Stimulated activated effector memory CD8-positive, alpha-beta T cell treated with anti-CD3 and anti-CD28 coated beads, Interleukin-12 subunit alpha, Interleukin-12 subunit beta, amount 100 ng/mL, for 72 hours (primary cell): ENCODE results near the gene CX3CL1.
A peak's percentile ranks its signal among the peaks of the same experiment; 100 is the strongest.

Experiments
- ATAC-seq: fragments of 150-1000 bp; cut with Tn5 transposase; 2 replicates; pipeline ENCODE4 v1.10.0; 2021
- DNase-seq, 2 donors: peaks; one replicate each; pipeline ENCODE4 v3.0.0; 2021 to 2022; ENCODE audit warnings: low spot score in 2 of 2
- H3K27ac Mint-ChIP-seq: one replicate; pipeline ENCODE4 v1.8.0; 2022; ENCODE audit warnings: mild to moderate bottlenecking, mixed read lengths
- H3K36me3 Mint-ChIP-seq: one replicate; pipeline ENCODE4 v1.8.0; 2022; ENCODE audit warnings: mild to moderate bottlenecking, mixed read lengths
- H3K4me1 Mint-ChIP-seq: one replicate; pipeline ENCODE4 v1.8.0; 2022; ENCODE audit warnings: mixed read lengths
- H3K4me3 Mint-ChIP-seq: one replicate; pipeline ENCODE4 v1.8.0; 2022; ENCODE audit warnings: mild to moderate bottlenecking, mixed read lengths
- H3K9me3 Mint-ChIP-seq: one replicate; pipeline ENCODE4 v1.8.0; 2022; ENCODE audit warnings: mixed read lengths

Gene CX3CL1

GRCh38 chr16:57422026-57422944, 50.0 kb downstream of the CX3CL1 start:
- peaks cover 17% of the 10 kb centered on the region for H3K4me1 Mint-ChIP-seq
- no peaks in the 10 kb centered on the region for H3K9me3 Mint-ChIP-seq
- DNase-seq (no peak), ATAC-seq (no peak)
- H3K4me3 Mint-ChIP-seq = no peak overlapping the region
- peaks cover 2% of the 10 kb centered on the region for H3K36me3 Mint-ChIP-seq
- peak overlapping the region; percentile 46 for H3K27ac Mint-ChIP-seq

GRCh38 chr16:57423152-57423551, 50.9 kb downstream of the CX3CL1 start:
- Mint-ChIP-seq H3K9me3 (no peaks in the 10 kb centered on the region), H3K4me3 (no peak overlapping the region), H3K27ac (no peak overlapping the region), H3K36me3 (peaks cover 9% of the 10 kb centered on the region), H3K4me1 (peaks cover 10% of the 10 kb centered on the region)
- DNase-seq (no peak), ATAC-seq (no peak)

- Mint-ChIP-seq H3K36me3 (peaks cover 24% of the 10 kb centered on the region), H3K4me1 (no peaks in the 10 kb centered on the region), H3K4me3 (no peak overlapping the region), H3K27ac (no peak overlapping the region), H3K9me3 (no peaks in the 10 kb centered on the region)
- no peak for ATAC-seq
- no peak for DNase-seq
Measured at GRCh38 chr16:57424583-57424982, 52.3 kb downstream of the CX3CL1 start.

- Mint-ChIP-seq H3K27ac (no peak overlapping the region), H3K36me3 (peaks cover 41% of the 10 kb centered on the region), H3K4me1 (no peaks in the 10 kb centered on the region), H3K4me3 (no peak overlapping the region), H3K9me3 (no peaks in the 10 kb centered on the region)
- DNase-seq = no peak
- no peak for ATAC-seq
Measured at GRCh38 chr16:57426356-57426755, 54.1 kb downstream of the CX3CL1 start.

GRCh38 chr16:57427307-57427706, 55.0 kb downstream of the CX3CL1 start:
- Mint-ChIP-seq H3K36me3 (peaks cover 51% of the 10 kb centered on the region), H3K4me3 (no peak overlapping the region), H3K9me3 (no peaks in the 10 kb centered on the region), H3K27ac (peak overlapping the region; percentile 63), H3K4me1 (no peaks in the 10 kb centered on the region)
- no peak for ATAC-seq
- DNase-seq = no peak

- Mint-ChIP-seq H3K9me3 (no peaks in the 10 kb centered on the region), H3K4me3 (no peak overlapping the region), H3K4me1 (no peaks in the 10 kb centered on the region), H3K27ac (peak overlapping the region; percentile 63), H3K36me3 (peaks cover 56% of the 10 kb centered on the region)
- DNase-seq = no peak
- ATAC-seq = no peak
Measured at GRCh38 chr16:57427824-57428223, 55.5 kb downstream of the CX3CL1 start.

- Mint-ChIP-seq H3K4me1 (no peaks in the 10 kb centered on the region), H3K27ac (peak overlapping the region; percentile 12), H3K9me3 (no peaks in the 10 kb centered on the region), H3K4me3 (no peak overlapping the region), H3K36me3 (peaks cover 87% of the 10 kb centered on the region)
- ATAC-seq (no peak), DNase-seq (no peak)
Measured at GRCh38 chr16:57430955-57431354, 58.7 kb downstream of the CX3CL1 start.

GRCh38 chr16:57432505-57432904, 60.2 kb downstream of the CX3CL1 start:
- ATAC-seq (no peak), DNase-seq (no peak)
- no peak overlapping the region for H3K27ac Mint-ChIP-seq
- H3K9me3 Mint-ChIP-seq = no peaks in the 10 kb centered on the region
- H3K4me3 Mint-ChIP-seq = no peak overlapping the region
- H3K4me1 Mint-ChIP-seq = no peaks in the 10 kb centered on the region
- peaks cover 100% of the 10 kb centered on the region for H3K36me3 Mint-ChIP-seq

GRCh38 chr16:57432989-57433388, 60.7 kb downstream of the CX3CL1 start:
- Mint-ChIP-seq H3K9me3 (no peaks in the 10 kb centered on the region), H3K4me1 (no peaks in the 10 kb centered on the region), H3K36me3 (peaks cover 100% of the 10 kb centered on the region), H3K27ac (peak overlapping the region; percentile 20), H3K4me3 (no peak overlapping the region)
- ATAC-seq (no peak), DNase-seq (no peak)

- H3K4me3 Mint-ChIP-seq = no peak overlapping the region
- DNase-seq (no peak), ATAC-seq (no peak)
- H3K9me3 Mint-ChIP-seq = no peaks in the 10 kb centered on the region
- H3K4me1 Mint-ChIP-seq = no peaks in the 10 kb centered on the region
- H3K36me3 Mint-ChIP-seq = peaks cover 100% of the 10 kb centered on the region
- H3K27ac Mint-ChIP-seq = no peak overlapping the region
Measured at GRCh38 chr16:57434003-57434402, 61.7 kb downstream of the CX3CL1 start.
